Measurements from ENCODE around the gene KRTAP3-2. TPM values are rescaled to one million over a fixed set of nuclear protein-coding genes. Genes with fewer than 3 reads are reported as not detected.

KRTAP3-2 gene
- total and polyA plus RNA-seq, 10 donors, result not detected

DNA sequence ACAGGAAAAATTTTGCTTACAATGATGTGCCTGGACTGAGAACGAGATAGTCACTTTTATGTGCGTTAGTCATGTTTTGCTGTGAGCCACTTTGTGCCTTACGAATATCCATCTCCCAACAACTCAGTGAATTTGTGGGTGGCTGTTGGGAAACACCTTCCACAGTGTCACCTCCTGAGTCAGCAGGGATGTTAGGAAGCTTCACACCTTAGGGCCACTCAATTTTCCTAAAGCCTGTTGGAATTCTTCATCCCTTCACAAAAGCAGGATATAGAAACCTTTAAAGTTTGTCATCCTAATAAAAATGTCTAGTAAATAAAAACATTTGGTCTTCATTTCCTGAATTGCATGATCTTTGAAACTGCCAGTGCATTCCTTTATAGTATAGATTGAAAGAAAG, 13.5 kb upstream of the KRTAP3-2 start:
- Histone ChIP-seq H3K4me3 (no peak overlapping the region), H3K36me3 (no peaks in the 10 kb centered on the region), H3K27ac (no peak overlapping the region), H3K4me1 (no peaks in the 10 kb centered on the region), H3K27me3 (replicated peaks in 1 of 7) (no peaks in the 10 kb centered on the region), H3K9me3 (no peaks in the 10 kb centered on the region)
- no peak for DNase-seq
- TF ChIP-seq POLR2A (IDR thresholded peaks at IDR 0.05) (no peak), POLR2AphosphoS5 (IDR thresholded peaks at IDR 0.05) (no peak)
- TF ChIP-seq, protein P1, sequence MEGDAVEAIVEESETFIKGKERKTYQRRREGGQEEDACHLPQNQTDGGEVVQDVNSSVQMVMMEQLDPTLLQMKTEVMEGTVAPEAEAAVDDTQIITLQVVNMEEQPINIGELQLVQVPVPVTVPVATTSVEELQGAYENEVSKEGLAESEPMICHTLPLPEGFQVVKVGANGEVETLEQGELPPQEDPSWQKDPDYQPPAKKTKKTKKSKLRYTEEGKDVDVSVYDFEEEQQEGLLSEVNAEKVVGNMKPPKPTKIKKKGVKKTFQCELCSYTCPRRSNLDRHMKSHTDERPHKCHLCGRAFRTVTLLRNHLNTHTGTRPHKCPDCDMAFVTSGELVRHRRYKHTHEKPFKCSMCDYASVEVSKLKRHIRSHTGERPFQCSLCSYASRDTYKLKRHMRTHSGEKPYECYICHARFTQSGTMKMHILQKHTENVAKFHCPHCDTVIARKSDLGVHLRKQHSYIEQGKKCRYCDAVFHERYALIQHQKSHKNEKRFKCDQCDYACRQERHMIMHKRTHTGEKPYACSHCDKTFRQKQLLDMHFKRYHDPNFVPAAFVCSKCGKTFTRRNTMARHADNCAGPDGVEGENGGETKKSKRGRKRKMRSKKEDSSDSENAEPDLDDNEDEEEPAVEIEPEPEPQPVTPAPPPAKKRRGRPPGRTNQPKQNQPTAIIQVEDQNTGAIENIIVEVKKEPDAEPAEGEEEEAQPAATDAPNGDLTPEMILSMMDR (IDR thresholded peaks at IDR 0.05 in 8 of 11, conservative IDR thresholded peaks at IDR 0.05 in 3 of 11), result no peak
- intact Hi-C loops (cut with DNase I; ENCODE audit: low total_unique reads), result no loop called here
- 83 to 96% (median 89%) methylated on average over 3 of the region's 3 CpGs for WGBS, 5 donors

DNA sequence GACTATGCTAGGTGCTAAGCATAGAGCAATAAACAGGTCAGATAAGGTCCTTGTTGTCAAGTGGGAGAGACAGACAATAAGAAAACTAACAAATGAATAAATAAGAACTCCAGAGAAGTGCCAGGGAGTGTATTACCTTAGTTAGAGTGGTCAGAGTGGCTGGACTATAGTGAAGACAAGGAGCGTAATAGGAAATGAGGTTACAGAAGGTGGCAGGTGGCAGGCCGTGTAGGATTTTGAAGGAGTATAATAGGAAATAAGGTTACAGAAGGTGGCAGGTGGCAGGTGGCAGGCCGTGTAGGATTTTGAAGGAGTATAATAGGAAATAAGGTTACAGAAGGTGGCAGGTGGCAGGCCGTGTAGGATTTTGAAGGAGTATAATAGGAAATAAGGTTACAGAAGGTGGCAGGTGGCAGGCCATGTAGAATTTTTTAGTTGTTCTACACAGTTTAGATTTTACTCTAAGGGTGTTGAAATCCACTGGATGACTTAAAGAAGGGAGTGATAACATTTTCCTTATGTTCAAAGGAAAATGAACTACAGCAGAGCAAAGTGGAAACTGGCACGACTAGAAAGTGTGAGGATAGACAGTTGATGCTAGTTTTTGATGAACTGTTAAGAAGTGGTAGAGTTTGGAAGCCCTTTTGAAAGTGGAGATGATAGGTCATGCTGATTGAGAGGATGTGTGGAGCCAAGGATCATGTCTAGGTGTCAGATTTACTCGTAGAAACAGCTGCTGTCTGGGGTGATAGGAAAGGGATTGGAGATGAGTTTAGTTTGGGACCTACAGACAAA, 12.8 kb upstream of the KRTAP3-2 start:
- 64 to 79% (median 75%) methylated on average over 6 of the region's 6 CpGs for WGBS, 5 donors
- intact Hi-C loops (cut with DNase I; ENCODE audit: low total_unique reads), result no loop called here
- Histone ChIP-seq H3K27ac (no peak overlapping the region), H3K4me3 (no peak overlapping the region), H3K36me3 (no peaks in the 10 kb centered on the region), H3K27me3 (replicated peaks in 1 of 7) (no peaks in the 10 kb centered on the region), H3K9me3 (no peaks in the 10 kb centered on the region), H3K4me1 (no peaks in the 10 kb centered on the region)
- no peak for DNase-seq
- no peak for TF ChIP-seq POLR2A (IDR thresholded peaks at IDR 0.05)
- TF ChIP-seq, protein P1 (IDR thresholded peaks at IDR 0.05 in 8 of 11, conservative IDR thresholded peaks at IDR 0.05 in 3 of 11), result no peak
- TF ChIP-seq POLR2AphosphoS5 (IDR thresholded peaks at IDR 0.05), result no peak

DNA sequence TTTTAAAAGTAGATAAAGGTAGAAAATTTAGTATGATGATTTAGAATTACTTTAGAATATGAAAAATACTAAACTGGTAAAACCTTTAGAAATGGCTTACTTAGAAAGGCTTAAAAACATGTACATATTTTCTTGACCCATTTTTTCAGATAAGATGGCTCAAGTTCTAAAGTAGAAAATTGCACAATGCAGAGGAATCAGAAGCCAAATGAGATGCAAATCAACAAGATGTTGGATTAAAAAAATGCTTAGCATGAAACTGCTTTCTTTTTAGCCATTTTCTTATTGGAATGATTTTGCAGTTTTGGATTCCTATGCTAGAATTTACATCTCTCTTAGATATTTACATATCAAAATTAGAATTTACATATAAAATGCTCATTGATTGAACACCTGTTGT, 10.7 kb upstream of the KRTAP3-2 start:
- intact Hi-C loops (cut with DNase I; ENCODE audit: low total_unique reads), result no loop called here
- Histone ChIP-seq H3K27me3 (replicated peaks in 1 of 7) (no peaks in the 10 kb centered on the region), H3K4me3 (no peak overlapping the region), H3K9me3 (no peaks in the 10 kb centered on the region), H3K27ac (no peak overlapping the region), H3K36me3 (no peaks in the 10 kb centered on the region), H3K4me1 (no peaks in the 10 kb centered on the region)
- no peak for DNase-seq
- TF ChIP-seq POLR2A (IDR thresholded peaks at IDR 0.05) (no peak), POLR2AphosphoS5 (IDR thresholded peaks at IDR 0.05) (no peak)
- TF ChIP-seq, protein P1 (IDR thresholded peaks at IDR 0.05 in 8 of 11, conservative IDR thresholded peaks at IDR 0.05 in 3 of 11), result no peak

DNA sequence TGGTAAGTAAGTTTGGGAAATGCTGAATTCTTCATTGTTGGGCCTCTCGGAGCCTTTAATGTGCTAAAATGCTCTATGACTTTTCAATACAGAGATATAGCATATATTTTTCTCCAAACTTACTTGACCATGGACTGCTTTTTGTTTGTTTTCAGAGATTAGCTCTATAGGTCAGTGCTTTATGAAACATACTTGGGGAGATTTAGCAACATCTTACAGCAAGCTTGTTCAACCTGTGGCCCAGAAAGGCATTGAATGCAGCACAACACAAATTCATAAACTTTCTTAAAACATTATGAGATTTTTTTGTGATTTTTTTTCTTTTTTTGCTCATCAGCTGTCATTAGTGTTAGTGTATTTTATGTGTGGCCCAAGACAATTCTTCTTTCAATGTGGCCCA, 10.2 kb upstream of the KRTAP3-2 start:
- Histone ChIP-seq H3K4me3 (no peak overlapping the region), H3K9me3 (no peaks in the 10 kb centered on the region), H3K27me3 (replicated peaks in 1 of 7) (no peaks in the 10 kb centered on the region), H3K36me3 (no peaks in the 10 kb centered on the region), H3K4me1 (no peaks in the 10 kb centered on the region), H3K27ac (no peak overlapping the region)
- DNase-seq, result no peak
- no peak for TF ChIP-seq POLR2A (IDR thresholded peaks at IDR 0.05)
- no peak for TF ChIP-seq POLR2AphosphoS5 (IDR thresholded peaks at IDR 0.05)
- TF ChIP-seq, protein P1 (IDR thresholded peaks at IDR 0.05 in 8 of 11, conservative IDR thresholded peaks at IDR 0.05 in 3 of 11), result no peak
- intact Hi-C loops (cut with DNase I; ENCODE audit: low total_unique reads), result no loop called here
- WGBS, 5 donors, result 83 to 91% (median 89%) methylated on average over 1 of the region's 1 CpG
